Left colon (tissue), 2 donors: Measurements from ENCODE around the gene TGM2. TPM values are rescaled to one million over a fixed set of nuclear protein-coding genes. Genes with fewer than 3 reads are reported as not detected.

ENCODE experiments used
- ATAC-seq: fragments of 200-7000 bp; cut with Tn5 transposase; one replicate; pipeline ENCODE4 v1.9.1; 2020; ENCODE audit warnings: mild to moderate bottlenecking, moderate library complexity
- DNase-seq, 2 donors: peaks; one replicate each; pipeline ENCODE4 v3.0.0-alpha.2; 2020
- intact Hi-C, 2 donors: fragments of 100-400 bp; cut with DNase I in 1 of 2; cut with micrococcal nuclease in 1 of 2; formaldehyde crosslinking; loops; one replicate each; pipeline versions ENCODE4 v1.11.2 to v1.14.0; 2022; cut with DNase I, micrococcal nuclease
- total RNA-seq, 2 donors: library from RNA; stranded (reverse); fragmentation: NEBNext Ultra II Directional; extraction: Animal tissue kit (Norgen Biotek cat#: 25700); gene quantifications; one replicate each; pipeline ENCODE4 v1.2.1, GENCODE V29; 2021
- donor health status: DM: no; HTN: no; CAD: no.
- donor health status: DM: yes; HTN: yes; CAD: no.

Gene TGM2
- total RNA-seq, 2 donors from 2014 or later = 26.9 to 33.9 TPM

- DNase-seq = peak; percentile 65 to 67
- ATAC-seq = peak; percentile 90
- intact Hi-C loops = no loop called here
Observed at GRCh38 chr20:38152175-38152620, 12.9 kb downstream of the TGM2 start.

DNA sequence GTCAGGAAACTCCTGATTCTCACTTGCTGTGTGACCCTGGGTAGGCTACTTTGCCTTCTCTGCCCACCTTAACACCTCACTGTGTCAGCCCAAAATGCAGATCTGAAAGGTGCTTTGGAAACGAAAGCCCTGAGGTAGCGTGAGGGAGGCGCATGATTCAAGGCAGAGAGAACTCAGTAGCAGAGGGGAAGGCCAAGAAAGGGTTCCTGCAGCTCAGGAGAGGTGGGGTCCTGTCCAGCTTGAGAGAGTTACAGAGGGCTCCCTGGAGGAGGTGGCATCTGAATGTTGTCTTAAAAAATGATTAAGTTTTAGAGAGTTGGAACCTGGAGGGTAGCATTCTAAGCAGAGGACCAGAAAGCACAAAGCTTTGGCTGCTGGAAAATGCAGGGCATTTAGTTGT lies 13.6 kb downstream of the TGM2 start:
- no peak for ATAC-seq
- intact Hi-C loops = no loop called here
- DNase-seq = no peak

DNA sequence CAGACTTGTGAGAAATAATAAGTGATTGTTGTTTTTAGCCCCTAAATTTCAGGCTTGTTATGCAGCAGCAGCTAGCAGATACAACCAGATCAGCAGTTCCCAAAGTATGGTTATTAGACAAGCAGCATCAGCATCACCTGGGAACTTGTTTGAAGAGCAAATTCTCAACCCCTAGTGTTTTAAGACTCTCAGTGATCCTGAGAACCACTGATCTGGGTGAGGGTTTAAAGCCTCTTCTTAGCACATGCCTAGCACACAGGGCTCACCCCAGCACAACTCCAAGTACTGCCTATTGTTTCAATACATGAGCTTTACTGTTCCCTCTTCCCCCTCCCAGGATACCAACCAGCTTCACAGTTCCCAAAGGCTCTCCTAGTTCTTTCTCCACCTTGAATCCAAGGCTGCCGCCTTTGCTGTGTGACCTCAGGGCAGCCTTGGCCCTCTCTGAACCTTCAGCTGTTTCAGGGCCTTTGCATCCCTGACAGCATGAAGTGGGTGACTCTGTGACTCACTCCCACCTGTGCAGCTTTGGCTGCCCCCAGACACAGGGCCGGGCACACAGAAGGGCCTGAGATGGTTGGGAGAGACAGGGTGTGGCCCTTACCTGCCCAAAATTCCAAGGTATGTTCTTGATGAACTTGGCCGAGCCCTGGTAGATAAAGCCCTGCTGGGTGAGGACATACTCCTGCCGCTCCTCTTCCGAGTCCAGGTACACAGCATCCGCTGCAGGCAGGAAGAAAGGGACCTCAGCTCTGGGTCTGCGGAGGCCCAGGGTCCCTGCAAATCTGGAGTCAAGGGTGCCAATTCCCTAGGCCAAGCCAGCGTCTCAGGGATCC lies 14.5 kb downstream of the TGM2 start:
- intact Hi-C loops = no loop called here
- ATAC-seq = no peak
- DNase-seq = no peak

- intact Hi-C loops = no loop called here
- no peak for ATAC-seq
Observed at GRCh38 chr20:38148328-38149102, 16.6 kb downstream of the TGM2 start.

GRCh38 chr20:38147751-38148150 lies 17.3 kb downstream of the TGM2 start:
- DNase-seq = no peak
- no peak for ATAC-seq
- intact Hi-C loops = no loop called here

More at GRCh38 chr20:38148328-38149102, 16.6 kb downstream of the TGM2 start:
- no peak for DNase-seq

DNA sequence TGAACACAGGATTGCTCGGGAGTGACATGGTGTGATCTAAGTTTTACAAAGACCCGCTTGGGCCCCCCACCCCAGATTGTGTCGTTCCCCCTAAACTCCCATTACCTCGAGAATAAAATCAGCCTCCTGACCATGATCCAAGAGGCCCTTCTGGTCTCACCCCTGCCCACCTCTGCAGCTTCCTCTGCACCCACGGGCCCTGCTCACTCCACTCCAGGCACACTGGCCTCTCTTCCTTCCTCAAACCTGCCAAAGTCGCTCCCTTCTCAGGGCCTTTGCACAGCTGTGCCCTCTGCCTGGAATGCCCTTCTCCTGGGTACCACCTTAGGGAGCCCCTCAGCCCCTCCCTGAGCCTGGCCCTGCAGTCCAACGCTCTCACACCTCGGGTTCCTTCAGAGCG lies 17.9 kb downstream of the TGM2 start:
- DNase-seq (no peak), ATAC-seq (no peak)
- intact Hi-C loops = no loop called here

DNA sequence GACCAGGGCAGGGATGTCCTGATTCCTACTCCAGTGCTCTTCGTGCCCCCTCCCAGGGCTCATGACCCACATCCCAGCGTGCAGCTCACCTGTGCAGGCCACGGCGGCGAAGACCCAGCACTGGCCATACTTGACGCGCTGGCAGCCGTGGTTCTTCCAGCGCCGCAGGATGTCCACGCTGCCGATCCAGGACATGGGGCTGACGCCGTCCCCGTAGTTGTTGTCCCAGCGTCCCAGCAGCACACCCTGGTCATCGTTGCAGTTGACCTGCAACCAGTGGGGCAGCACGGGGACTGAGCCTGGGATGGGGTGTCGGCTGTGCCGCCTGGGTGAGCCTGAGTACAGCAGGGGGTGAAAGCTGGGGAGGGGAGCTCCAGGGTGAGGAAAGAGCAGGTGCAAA lies 18.4 kb downstream of the TGM2 start:
- ATAC-seq (no peak), DNase-seq (no peak)
- intact Hi-C loops = no loop called here

DNA sequence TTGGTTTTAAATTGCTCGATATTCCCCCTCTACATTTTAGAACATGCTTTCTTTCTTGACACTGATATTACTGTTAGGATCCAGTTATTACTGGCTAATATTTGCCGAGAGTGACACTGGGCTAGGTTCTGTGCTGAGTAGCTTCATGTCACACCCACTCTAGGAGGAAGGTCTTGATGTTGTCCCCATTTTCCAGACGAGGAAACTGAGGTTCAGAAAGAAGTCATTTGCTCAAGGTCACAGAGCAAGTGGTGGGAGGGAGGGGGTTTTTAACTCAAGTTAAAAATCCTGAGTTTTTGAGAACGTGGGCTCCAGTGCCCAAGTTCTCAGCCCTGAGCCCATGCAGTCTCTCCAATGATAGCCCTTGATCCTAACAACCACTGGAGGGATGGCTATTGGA lies 18.9 kb downstream of the TGM2 start:
- intact Hi-C loops = no loop called here
- no peak for ATAC-seq

GRCh38 chr20:38145729-38146075 lies 19.4 kb downstream of the TGM2 start:
- no peak for ATAC-seq
- DNase-seq = no peak
- intact Hi-C loops = no loop called here

More for the DNA sequence above, 18.9 kb downstream of the TGM2 start:
- no peak for DNase-seq

GRCh38 chr20:38144974-38145728 lies 19.9 kb downstream of the TGM2 start:
- intact Hi-C loops = no loop called here
- DNase-seq = no peak
- ATAC-seq = no peak

DNA sequence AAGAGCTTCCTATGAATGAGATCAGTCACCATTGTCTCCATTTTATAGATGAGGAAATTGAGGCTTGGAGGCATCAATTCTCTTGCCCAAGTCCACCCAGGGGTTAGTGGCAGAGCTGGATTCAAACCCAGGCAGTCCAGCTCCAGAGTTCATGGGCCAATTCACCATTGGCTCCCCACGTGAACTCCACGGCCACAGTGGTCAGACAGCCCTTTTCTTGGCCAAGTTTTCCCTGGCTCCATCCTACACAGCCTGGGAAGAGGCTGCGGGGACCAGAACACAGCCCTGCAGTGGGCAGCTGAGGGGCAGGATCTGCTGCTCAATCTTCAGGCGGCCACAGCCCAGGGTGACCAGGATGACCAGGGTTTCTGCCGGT lies 20.5 kb downstream of the TGM2 start:
- intact Hi-C loops = no loop called here
- DNase-seq = no peak
- ATAC-seq = no peak

GRCh38 chr20:38143646-38144554 lies 21.2 kb downstream of the TGM2 start:
- intact Hi-C loops = no loop called here
- ATAC-seq (peak; percentile 78), DNase-seq (peak; percentile 82 to 93)

DNA sequence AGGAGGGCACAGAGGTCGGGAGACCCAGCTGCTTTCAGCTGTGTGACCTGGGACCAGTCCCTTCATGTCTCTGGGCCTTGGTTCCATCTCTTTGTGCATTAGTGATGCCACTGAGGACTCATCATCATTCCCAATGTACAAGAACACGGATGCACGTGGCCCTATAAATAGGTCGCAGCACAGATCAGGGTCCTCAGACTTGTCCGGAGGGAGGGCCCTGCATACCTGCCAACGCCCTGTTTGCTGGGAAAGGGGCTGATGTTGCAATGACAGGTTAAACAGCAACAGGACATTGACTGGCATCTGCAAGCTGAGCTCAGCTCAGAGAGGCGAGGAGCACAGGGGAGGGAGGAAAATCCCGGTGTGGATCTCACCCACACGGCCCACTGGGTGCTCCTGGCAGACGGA lies 21.8 kb downstream of the TGM2 start:
- intact Hi-C loops = no loop called here
- ATAC-seq (peak; percentile 66), DNase-seq (peak; percentile 33 to 89)

GRCh38 chr20:38141889-38142494 lies 23.1 kb downstream of the TGM2 start:
- intact Hi-C loops = no loop called here
- ATAC-seq (no peak), DNase-seq (no peak)

- DNase-seq (peak in 1 of 2 donors; percentile 26), ATAC-seq (no peak)
- intact Hi-C loops = no loop called here
Observed at GRCh38 chr20:38141204-38141888, 23.7 kb downstream of the TGM2 start.

GRCh38 chr20:38139977-38140753 lies 24.9 kb downstream of the TGM2 start:
- peak; percentile 55 for ATAC-seq
- peak; percentile 48 to 70 for DNase-seq
- intact Hi-C loops = no loop called here
